Right kidney (tissue), 1 donor: ENCODE results near the gene MORF4L1.
"Not testable (repeated sequence)": the region's sequence is repeated elsewhere in the genome, so short reads cannot be mapped to it uniquely, and the experiment has no call there.

Experiments
- DNase-seq: peaks from one replicate; pipeline ENCODE4 v3.0.0-alpha.2; 2016

MORF4L1 gene

GRCh38 chr15:78925076-78925624, 52.5 kb downstream of the MORF4L1 start:
- DNase-seq = no peak

GRCh38 chr15:78925956-78926743, 53.5 kb downstream of the MORF4L1 start:
- no peak for DNase-seq

- no peak for DNase-seq
These were observed 54.5 kb downstream of the MORF4L1 start for GRCh38 chr15:78927077-78927790.

- DNase-seq = not testable (repeated sequence)
These were observed 55.5 kb downstream of the MORF4L1 start for GRCh38 chr15:78928176-78928575.

- no peak for DNase-seq
These were observed 56.0 kb downstream of the MORF4L1 start for GRCh38 chr15:78928616-78929093.

- DNase-seq = no peak
These were observed 57.0 kb downstream of the MORF4L1 start for GRCh38 chr15:78929536-78930264.

- peak; percentile 25 for DNase-seq
These were observed 58.1 kb downstream of the MORF4L1 start for GRCh38 chr15:78930577-78931388.

- no peak for DNase-seq
These were observed 59.0 kb downstream of the MORF4L1 start for GRCh38 chr15:78931439-78932257.

GRCh38 chr15:78932258-78932808, 59.6 kb downstream of the MORF4L1 start:
- DNase-seq = no peak

- DNase-seq = no peak
These were observed 60.6 kb downstream of the MORF4L1 start for GRCh38 chr15:78933187-78933822.

- peak; percentile 55 for DNase-seq
These were observed 61.3 kb downstream of the MORF4L1 start for GRCh38 chr15:78933823-78934654.

- no peak for DNase-seq
These were observed 61.9 kb downstream of the MORF4L1 start for GRCh38 chr15:78934655-78935023.

- no peak for DNase-seq
These were observed 64.5 kb downstream of the MORF4L1 start for GRCh38 chr15:78937132-78937739.

GRCh38 chr15:78938658-78939488, 66.2 kb downstream of the MORF4L1 start:
- no peak for DNase-seq

- DNase-seq = no peak
These were observed 70.1 kb downstream of the MORF4L1 start for GRCh38 chr15:78942741-78943140.

- peak; percentile 22 for DNase-seq
These were observed 71.0 kb downstream of the MORF4L1 start for GRCh38 chr15:78943692-78944091.

GRCh38 chr15:78944202-78944625, 71.5 kb downstream of the MORF4L1 start:
- DNase-seq = no peak
